ENCODE measurements around the gene LGALS7B. TPM values are rescaled to one million over a fixed set of nuclear protein-coding genes. Genes with fewer than 3 reads are reported as not detected.

Gene LGALS7B
- total and polyA plus RNA-seq, 2 of the 4 experiments (the other 2 are of a cell fraction) = not detected

- no peak within 1 kb of the TSS for H3K18ac ChIP-seq (ENCODE audit: low read depth, low read length)
These were observed 23.9 kb downstream of the LGALS7B start, which contains the start of gene LGALS4 for GRCh38 chr19:38812841-38813320. TSS of gene LGALS4 (minus strand) at chr19:38812945. CDS start at chr19:38812886, 59 bp downstream.

More at GRCh38 chr19:38812841-38813320, 23.9 kb downstream of the LGALS7B start, which contains the start of gene LGALS4:
- no peak within 1 kb of the TSS for H4K91ac ChIP-seq (ENCODE audit: insufficient read depth, low read depth, low read length)
- peak within 1 kb of the TSS; percentile 21 for H2AFZ ChIP-seq (replicated peaks; ENCODE audit: low read length, poor library complexity)
- no peak within 1 kb of the TSS for H3K4me2 ChIP-seq (ENCODE audit: low read depth, low read length)
- ATAC-seq (ENCODE audit: low read depth) (no peak), DNase-seq (no peak)
- H3K56ac ChIP-seq (ENCODE audit: extremely low read depth, insufficient read depth, low read length) = no peak within 1 kb of the TSS
- H4K20me1 ChIP-seq (ENCODE audit: insufficient read depth, low read length) = no peaks in the 10 kb centered on the region
- H2AK5ac ChIP-seq (ENCODE audit: low read depth, low read length) = no peak within 1 kb of the TSS
- H3K9me1 ChIP-seq (ENCODE audit: insufficient read depth, low read length) = 0 out of 2 replicates have a peak, but pooled peaks cover 6% of the 10 kb centered on the region
- no peak within 1 kb of the TSS for H3K23ac ChIP-seq (ENCODE audit: low read depth, low read length)
- ChIA-PET POLR2A (ENCODE audit: unreplicated experiment) (no interaction called here), CTCF (no interaction called here)
- no peaks in the 10 kb centered on the region for H3K9me3 ChIP-seq (ENCODE audit: control insufficient read depth, insufficient read depth, low read length)
- dilution Hi-C loops (cut with HindIII; ENCODE audit: low sequenced_read_pairs, unreplicated experiment) (no loop called here), intact Hi-C loops (cut with micrococcal nuclease) (no loop called here), in situ Hi-C loops (cut with MboI; ENCODE audit: low sequenced_read_pairs) (no loop called here)
- no peaks in the 10 kb centered on the region for H3K4me1 ChIP-seq (ENCODE audit: control insufficient read depth, insufficient read depth, low read length)
- no peak within 1 kb of the TSS for H3K14ac ChIP-seq (replicated peaks; ENCODE audit: low read depth, low read length)
- no peak within 1 kb of the TSS for H2BK120ac ChIP-seq (ENCODE audit: low read depth, low read length)
- no peak within 1 kb of the TSS for H4K5ac ChIP-seq (ENCODE audit: low read depth, low read length)
- 94% methylated on average over 5 of the region's 15 CpGs; no CpG with 5 or more reads in 1 of the 2 experiments for WGBS, 2 experiments (ENCODE audit: extremely low coverage in 2 of 2, insufficient read length in 1 of 2)
- H3K36me3 ChIP-seq (ENCODE audit: control insufficient read depth, insufficient read depth, low read length) = peaks cover 25% of the 10 kb centered on the region
- no peak within 1 kb of the TSS for H3K4ac ChIP-seq (ENCODE audit: low read depth, low read length)
- no TSS peak for BruUV-seq (replicated peaks)
- H2BK15ac ChIP-seq (ENCODE audit: low read depth, low read length) = no peak within 1 kb of the TSS
- no peak for TF ChIP-seq SMC3 (IDR thresholded peaks at IDR 0.05; ENCODE audit: low read depth, low read length)
- TF ChIP-seq USF2 (IDR thresholded peaks at IDR 0.05; ENCODE audit: low read depth, low read length) = no peak
- TF ChIP-seq NFE2L2 (IDR thresholded peaks at IDR 0.05; ENCODE audit: low read depth, low read length) = no peak
- no peak within 1 kb of the TSS for H3K27ac ChIP-seq (ENCODE audit: insufficient read depth, low read length)
- no peaks in the 10 kb centered on the region for H3K27me3 ChIP-seq (ENCODE audit: control insufficient read depth, insufficient read depth, low read length)
- no peak within 1 kb of the TSS for H4K8ac ChIP-seq (ENCODE audit: low read depth in 2 of 2, low read length in 2 of 2)
- no peak within 1 kb of the TSS for H3K9ac ChIP-seq (ENCODE audit: low read depth, low read length)
- peak within 1 kb of the TSS; percentile 72 for H2AK9ac ChIP-seq (replicated peaks; ENCODE audit: low read depth, low read length, poor library complexity)
- no peak within 1 kb of the TSS for H3K4me3 ChIP-seq (ENCODE audit: insufficient read depth, low read depth, low read length)
- H2BK20ac ChIP-seq (ENCODE audit: low read depth, low read length) = no peak within 1 kb of the TSS
- no peak within 1 kb of the TSS for H2BK5ac ChIP-seq (ENCODE audit: low read depth, low read length, poor library complexity, severe bottlenecking)
- H3K79me1 ChIP-seq (ENCODE audit: low read depth in 1 of 2, low read length in 2 of 2) = no peaks in the 10 kb centered on the region
